ENCODE measurements around the gene CBFA2T2.

Gene CBFA2T2

GRCh38 chr20:33649201-33649681, 159.3 kb downstream of the CBFA2T2 start:
- H3K4me3 ChIP-seq (ENCODE audit: low read length) = no peak overlapping the region
- TF ChIP-seq CTCF (conservative IDR thresholded peaks at IDR 0.05; ENCODE audit: low read length) = no peak
- DNase-seq (ENCODE audit: low read depth) = peak; percentile 64

GRCh38 chr20:33650111-33650752, 160.3 kb downstream of the CBFA2T2 start:
- no peak for DNase-seq (ENCODE audit: low read depth)
- no peak overlapping the region for H3K4me3 ChIP-seq (ENCODE audit: low read length)
- no peak for TF ChIP-seq CTCF (conservative IDR thresholded peaks at IDR 0.05; ENCODE audit: low read length)

GRCh38 chr20:33650753-33651561, 161.1 kb downstream of the CBFA2T2 start:
- no peak for TF ChIP-seq CTCF (conservative IDR thresholded peaks at IDR 0.05; ENCODE audit: low read length)
- no peak for DNase-seq (ENCODE audit: low read depth)
- no peak overlapping the region for H3K4me3 ChIP-seq (ENCODE audit: low read length)

GRCh38 chr20:33651562-33652048, 161.7 kb downstream of the CBFA2T2 start:
- TF ChIP-seq CTCF (conservative IDR thresholded peaks at IDR 0.05; ENCODE audit: low read length) = no peak
- H3K4me3 ChIP-seq (ENCODE audit: low read length) = no peak overlapping the region
- no peak for DNase-seq (ENCODE audit: low read depth)

DNA sequence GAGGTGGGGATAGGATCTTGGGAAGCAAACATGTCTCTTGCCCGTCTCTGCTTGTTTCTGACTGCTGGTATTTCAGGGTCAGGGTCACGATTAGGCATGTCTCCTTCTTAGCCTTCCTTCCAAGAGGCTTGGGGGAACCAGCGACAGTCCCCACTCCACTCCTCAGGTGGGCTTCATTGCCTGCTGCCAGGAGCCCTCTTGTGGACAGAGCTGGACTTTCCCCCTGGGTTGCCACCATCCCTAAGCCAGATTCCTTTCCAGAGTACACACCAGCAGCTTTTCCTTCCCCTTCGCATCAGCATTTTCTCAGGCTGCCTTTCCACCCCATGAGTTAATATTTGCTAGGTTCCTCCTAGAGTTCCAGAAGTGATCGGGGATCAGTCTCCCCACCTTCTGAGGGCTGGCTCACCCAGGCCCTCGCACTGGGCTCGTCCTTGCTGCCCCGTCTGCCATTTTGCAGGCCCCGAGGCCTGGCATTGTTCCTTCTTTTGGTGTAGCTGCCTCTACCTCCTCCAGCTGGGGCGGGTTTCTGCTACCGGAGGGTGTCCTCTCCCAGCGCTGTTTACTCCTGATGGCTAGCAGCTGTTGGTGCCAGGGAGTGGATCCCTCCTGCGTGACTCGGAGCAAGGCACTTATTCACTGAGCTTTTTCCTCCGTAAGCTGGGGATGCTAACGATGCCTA, 163.5 kb downstream of the CBFA2T2 start:
- H3K4me3 ChIP-seq (ENCODE audit: low read length) = peak overlapping the region; percentile 35
- peak; percentile 94 for TF ChIP-seq CTCF (conservative IDR thresholded peaks at IDR 0.05; ENCODE audit: low read length)
- peak; percentile 65 for DNase-seq (ENCODE audit: low read depth)

DNA sequence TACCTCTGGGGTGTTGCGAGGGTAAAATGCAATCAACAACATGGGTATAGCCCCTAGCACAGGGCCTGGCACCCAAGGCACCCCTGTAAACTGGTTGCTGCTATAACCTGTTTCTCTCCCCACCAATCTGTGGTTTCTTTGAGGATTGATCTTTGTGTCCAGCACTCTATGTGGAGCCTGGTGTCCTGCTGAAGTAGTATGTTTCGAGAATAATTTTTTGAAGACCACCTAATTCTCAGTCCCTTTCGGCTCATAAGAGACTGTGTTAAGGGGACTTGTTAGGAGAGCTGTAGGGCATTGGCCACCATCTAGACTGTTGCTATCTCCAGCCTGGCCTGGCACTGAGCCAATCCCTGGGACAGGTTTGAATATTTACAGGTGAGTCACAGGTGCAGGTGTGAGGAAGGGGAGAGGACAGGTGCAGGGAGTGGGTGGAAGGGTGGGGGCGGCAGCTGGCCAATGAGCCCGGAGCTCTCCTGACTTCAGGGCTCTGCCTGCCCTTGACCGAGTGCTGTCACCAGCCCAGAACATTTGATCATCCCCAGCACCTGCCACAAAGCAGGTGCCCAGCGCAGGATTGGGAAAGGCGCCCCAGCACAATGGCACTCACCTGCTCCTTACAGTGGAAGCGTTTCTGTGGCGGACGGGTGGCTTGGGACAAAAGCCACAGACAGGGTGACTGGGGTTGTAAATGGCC, 164.2 kb downstream of the CBFA2T2 start:
- no peak for TF ChIP-seq CTCF (conservative IDR thresholded peaks at IDR 0.05; ENCODE audit: low read length)
- no peak for DNase-seq (ENCODE audit: low read depth)
- H3K4me3 ChIP-seq (ENCODE audit: low read length) = no peak overlapping the region

Measured in AG10803 (cell line).